CD14-positive monocyte (primary cell): ENCODE data around the gene SS18L1. TPM values are rescaled to one million over a fixed set of nuclear protein-coding genes. Genes with fewer than 3 reads are reported as not detected.
A peak's percentile ranks its signal among the peaks of the same experiment; 100 is the strongest.

Experiments used
- DNase-seq, 3 donors: peaks; one replicate each; pipeline ENCODE4 v3.0.0-alpha.2; 2011 to 2022
- H2AFZ ChIP-seq: 2 replicates; pipeline ENCODE4 v1.6.0; 2012; ENCODE audit warnings: mild to moderate bottlenecking, low read depth, low read length, inconsistent platforms; ENCODE audit not compliant: insufficient read depth, poor library complexity, severe bottlenecking
- H3K27ac ChIP-seq, 2 donors: 1 replicate in 1 of 2; 2 replicates in 1 of 2; pipeline ENCODE4 v1.5.1; 2012 to 2013; ENCODE audit warnings: low read length in 2 of 2, control low read depth in 1 of 2, inconsistent platforms in 1 of 2, low read depth in 1 of 2, mild to moderate bottlenecking in 1 of 2
- H3K27me3 ChIP-seq, 2 donors: one replicate each; pipeline versions ENCODE4 v1.6.0 to v1.6.1; 2011 to 2013; ENCODE audit warnings: low read length in 2 of 2; ENCODE audit not compliant: control insufficient read depth in 2 of 2, insufficient read depth in 2 of 2
- H3K36me3 ChIP-seq, 2 donors: replicated peaks in 1 of 2; 1 replicate in 1 of 2; 2 replicates in 1 of 2; pipeline versions ENCODE4 v1.5.1 to v1.6.1; 2012 to 2013; ENCODE audit warnings: low read length in 2 of 2, control low read depth in 1 of 2, inconsistent platforms in 1 of 2, mild to moderate bottlenecking in 1 of 2; ENCODE audit not compliant: insufficient read depth in 2 of 2, control insufficient read depth in 1 of 2
- H3K4me1 ChIP-seq, 2 donors: 1 replicate in 1 of 2; 2 replicates in 1 of 2; pipeline versions ENCODE4 v1.5.1 to v1.6.1; 2012 to 2013; ENCODE audit warnings: low read length in 2 of 2, control low read depth in 1 of 2, inconsistent platforms in 1 of 2, mild to moderate bottlenecking in 1 of 2, moderate library complexity in 1 of 2; ENCODE audit not compliant: insufficient read depth in 2 of 2, control insufficient read depth in 1 of 2
- H3K4me2 ChIP-seq: replicated peaks from 2 replicates; pipeline ENCODE3; 2012; ENCODE audit warnings: low read length, moderate library complexity, mild to moderate bottlenecking; ENCODE audit not compliant: poor library complexity, severe bottlenecking; ENCODE audit errors: extremely low read depth
- H3K4me3 ChIP-seq, 3 experiments: fragments of 200-600 bp in 1 of 3; sonication (generic) in 1 of 3; replicated peaks in 1 of 3; 1 replicate in 2 of 3; 2 replicates in 1 of 3; pipeline ENCODE4 v1.5.1; 2011 to 2013; ENCODE audit warnings: low read length in 3 of 3, mild to moderate bottlenecking in 3 of 3, control low read depth in 2 of 3, low read depth in 2 of 3, inconsistent platforms in 1 of 3, moderate library complexity in 1 of 3
- H3K79me2 ChIP-seq: 2 replicates; pipeline ENCODE4 v1.6.0; 2012; ENCODE audit warnings: mild to moderate bottlenecking, control low read depth, inconsistent platforms, low read length, moderate library complexity; ENCODE audit not compliant: insufficient read depth
- H3K9ac ChIP-seq: 2 replicates; pipeline ENCODE4 v1.6.0; 2017; ENCODE audit warnings: low read length, mild to moderate bottlenecking; ENCODE audit not compliant: insufficient read depth, poor library complexity, severe bottlenecking
- H3K9me3 ChIP-seq, 2 donors: replicated peaks in 1 of 2; 1 replicate in 1 of 2; 2 replicates in 1 of 2; pipeline versions ENCODE4 v1.5.1 to v1.6.1; 2012 to 2013; ENCODE audit warnings: low read length in 2 of 2, control low read depth in 1 of 2; ENCODE audit not compliant: control insufficient read depth in 1 of 2, insufficient read depth in 1 of 2
- H4K20me1 ChIP-seq: 2 replicates; pipeline ENCODE4 v1.6.0; 2012; ENCODE audit warnings: mild to moderate bottlenecking, low read length, control low read depth, moderate library complexity; ENCODE audit not compliant: insufficient read depth
- H3K27ac Mint-ChIP-seq, 7 donors: one replicate each; pipeline ENCODE4 v1.8.0; 2020; ENCODE audit warnings: mild to moderate bottlenecking in 7 of 7, mixed read lengths in 7 of 7, moderate library complexity in 6 of 7, inconsistent platforms in 2 of 7
- H3K27me3 Mint-ChIP-seq, 3 donors: one replicate each; pipeline ENCODE4 v1.8.0; 2021 to 2022; ENCODE audit warnings: low read depth in 3 of 3, mild to moderate bottlenecking in 3 of 3, mixed read lengths in 3 of 3, moderate library complexity in 3 of 3, inconsistent platforms in 1 of 3
- H3K36me3 Mint-ChIP-seq, 2 donors: one replicate each; pipeline ENCODE4 v1.8.0; 2020; ENCODE audit warnings: mixed read lengths in 2 of 2, inconsistent platforms in 1 of 2, mild to moderate bottlenecking in 1 of 2
- H3K4me1 Mint-ChIP-seq: one replicate; pipeline ENCODE4 v1.8.0; 2020; ENCODE audit warnings: mild to moderate bottlenecking, mixed read lengths
- H3K4me3 Mint-ChIP-seq, 2 donors: one replicate each; pipeline ENCODE4 v1.8.0; 2020; ENCODE audit warnings: mild to moderate bottlenecking in 2 of 2, mixed read lengths in 2 of 2, moderate library complexity in 1 of 2
- H3K9me3 Mint-ChIP-seq, 7 donors: one replicate each; pipeline ENCODE4 v1.8.0; 2020 to 2022; ENCODE audit warnings: mixed read lengths in 7 of 7, mild to moderate bottlenecking in 6 of 7, moderate library complexity in 6 of 7, inconsistent platforms in 2 of 7
- WGBS: methylation state at CpG from one replicate; pipeline ENCODE4 v1.1.5; 2013; ENCODE audit warnings: missing lambda C conversion rate; ENCODE audit not compliant: insufficient coverage; 5-methylcytosine and 5-hydroxymethylcytosine counted together
- intact Hi-C, 2 donors: fragments of 100-400 bp; cut with micrococcal nuclease; formaldehyde crosslinking; loops; one replicate each; pipeline versions ENCODE4 v1.15.0 to v1.15.1; 2023
- polyA plus RNA-seq, 3 donors: library from polyadenylated mRNA; depleted of rRNA in 1 of 3; unstranded in 2 of 3; stranded (reverse) in 1 of 3; fragments of 300-500 nt in 2 of 3; fragments of >200 nt in 1 of 3; fragmentation: Illumina TruSeq in 2 of 3; gene quantifications; 1 replicate in 2 of 3; 2 replicates in 1 of 3; pipeline ENCODE4 v1.2.3, GENCODE V29; 2012 to 2021
- TF ChIP-seq, protein P1 (sequence below): fragments of 200-600 bp; IDR thresholded peaks from one replicate; pipeline ENCODE4 v1.8.0; 2022; ENCODE audit warnings: antibody characterized with exemption, mild to moderate bottlenecking

SS18L1 gene
- polyA plus RNA-seq, 3 donors, result 0.75 to 16.5 (median 1.1) TPM

DNA sequence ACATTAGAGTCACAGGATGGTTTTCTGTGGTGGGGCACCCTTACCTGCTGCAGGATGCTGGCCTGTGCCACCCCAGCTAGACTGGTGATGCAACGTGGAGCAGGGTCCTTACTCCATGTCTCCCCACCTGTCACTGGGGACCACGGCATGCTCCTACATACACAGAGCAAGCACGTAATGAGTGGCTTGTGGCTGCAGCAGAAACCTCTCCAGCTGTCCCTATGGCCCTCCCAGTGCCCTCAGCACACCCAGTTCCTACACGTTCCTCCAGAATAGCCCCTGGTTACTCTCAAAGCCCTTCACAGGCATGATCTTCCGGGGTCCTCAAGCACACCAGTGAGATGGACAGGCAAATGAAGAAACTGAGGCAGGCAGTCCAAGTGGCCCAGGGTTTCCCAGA lies 24.5 kb upstream of the SS18L1 start:
- Mint-ChIP-seq H3K4me3 (no peak overlapping the region), H3K36me3 (peaks cover 1% of the 10 kb centered on the region in 2 donors), H3K4me1 (peaks cover 15% of the 10 kb centered on the region), H3K9me3 (peaks cover 0 to 26% (median 20%) of the 10 kb centered on the region in 7 donors), H3K27ac (no peak overlapping the region), H3K27me3 (peaks cover 14 to 36% (median 22%) of the 10 kb centered on the region in 3 donors)
- Histone ChIP-seq H3K79me2 (peaks cover 16% of the 10 kb centered on the region), H3K4me1 (peaks cover 17 to 23% of the 10 kb centered on the region in 2 donors), H3K36me3 (peaks cover 0 to 3% of the 10 kb centered on the region in 2 donors), H3K4me3 (no peak overlapping the region), H3K27ac (no peak overlapping the region), H3K27me3 (peaks cover 0 to 5% of the 10 kb centered on the region in 2 donors), H3K9ac (no peak overlapping the region), H2AFZ (no peak overlapping the region), H4K20me1 (peaks cover 11% of the 10 kb centered on the region), H3K9me3 (peaks cover 0 to 15% of the 10 kb centered on the region in 2 donors), H3K4me2 (no peak overlapping the region)
- 95% methylated on average over 5 of the region's 5 CpGs for WGBS
- TF ChIP-seq, protein P1, sequence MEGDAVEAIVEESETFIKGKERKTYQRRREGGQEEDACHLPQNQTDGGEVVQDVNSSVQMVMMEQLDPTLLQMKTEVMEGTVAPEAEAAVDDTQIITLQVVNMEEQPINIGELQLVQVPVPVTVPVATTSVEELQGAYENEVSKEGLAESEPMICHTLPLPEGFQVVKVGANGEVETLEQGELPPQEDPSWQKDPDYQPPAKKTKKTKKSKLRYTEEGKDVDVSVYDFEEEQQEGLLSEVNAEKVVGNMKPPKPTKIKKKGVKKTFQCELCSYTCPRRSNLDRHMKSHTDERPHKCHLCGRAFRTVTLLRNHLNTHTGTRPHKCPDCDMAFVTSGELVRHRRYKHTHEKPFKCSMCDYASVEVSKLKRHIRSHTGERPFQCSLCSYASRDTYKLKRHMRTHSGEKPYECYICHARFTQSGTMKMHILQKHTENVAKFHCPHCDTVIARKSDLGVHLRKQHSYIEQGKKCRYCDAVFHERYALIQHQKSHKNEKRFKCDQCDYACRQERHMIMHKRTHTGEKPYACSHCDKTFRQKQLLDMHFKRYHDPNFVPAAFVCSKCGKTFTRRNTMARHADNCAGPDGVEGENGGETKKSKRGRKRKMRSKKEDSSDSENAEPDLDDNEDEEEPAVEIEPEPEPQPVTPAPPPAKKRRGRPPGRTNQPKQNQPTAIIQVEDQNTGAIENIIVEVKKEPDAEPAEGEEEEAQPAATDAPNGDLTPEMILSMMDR, result no peak
- no peak for DNase-seq
- intact Hi-C loops, result no loop called here

DNA sequence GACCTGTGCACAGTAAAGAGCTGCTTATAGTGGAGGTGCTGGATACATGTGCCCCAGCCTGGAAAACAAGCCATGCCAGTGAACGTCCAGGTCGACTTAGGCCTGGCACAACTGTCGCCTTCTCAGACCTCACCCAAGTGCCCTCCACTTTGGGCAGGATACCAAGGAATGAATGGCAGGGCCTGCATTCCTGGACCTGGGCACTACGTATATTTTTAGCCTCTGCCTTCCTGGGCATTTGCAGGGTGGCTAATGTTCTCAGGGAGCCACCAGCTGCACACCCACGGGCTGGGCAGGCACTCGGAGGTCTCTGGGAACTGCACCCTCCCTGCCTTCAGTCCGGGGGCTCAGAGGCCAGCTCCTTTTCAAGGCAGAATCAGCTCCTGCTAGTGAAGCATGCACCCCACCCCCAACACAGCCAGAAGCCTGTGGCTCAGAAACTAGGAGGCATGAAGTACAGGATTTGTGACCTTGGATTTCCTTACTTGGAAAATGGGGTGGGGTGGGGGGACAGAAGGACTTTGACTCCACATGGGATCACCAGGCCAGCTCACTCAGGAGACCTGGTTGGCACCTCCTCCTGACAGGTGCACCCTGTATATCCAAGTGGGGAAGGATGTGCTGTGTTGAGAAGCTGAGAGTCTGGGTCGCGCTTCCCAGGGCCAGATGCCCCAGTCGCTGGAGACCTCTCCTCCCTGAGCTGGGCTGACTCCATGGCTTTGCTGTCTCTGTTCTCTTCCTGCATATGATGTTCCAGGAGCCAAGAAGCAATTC lies 23.8 kb upstream of the SS18L1 start:
- peaks cover 4 to 10% of the 10 kb centered on the region in 2 donors for H3K36me3 ChIP-seq
- no peak overlapping the region for H3K27ac ChIP-seq
- no peak overlapping the region for H2AFZ ChIP-seq
- peaks cover 0 to 9% of the 10 kb centered on the region in 2 donors for H3K9me3 ChIP-seq
- H3K4me3 Mint-ChIP-seq, result no peak overlapping the region
- H3K9ac ChIP-seq, result no peak overlapping the region
- DNase-seq, result no peak
- peaks cover 0 to 22% (median 14%) of the 10 kb centered on the region in 7 donors for H3K9me3 Mint-ChIP-seq
- no peak overlapping the region for H3K4me3 ChIP-seq
- H3K4me1 Mint-ChIP-seq, result peaks cover 19% of the 10 kb centered on the region
- 97% methylated on average over 8 of the region's 10 CpGs for WGBS
- intact Hi-C loops, result loop anchor here in 1 of 2 donors (1.0 to 10.0 kb wide), 4 partner anchors 53 to 185 kb away; partner anchors contain the start of genes ADRM1, MTG2 and OSBPL2
- H3K27me3 Mint-ChIP-seq, result peaks cover 9 to 33% (median 22%) of the 10 kb centered on the region in 3 donors
- peaks cover 17% of the 10 kb centered on the region for H4K20me1 ChIP-seq
- peaks cover 22% of the 10 kb centered on the region for H3K79me2 ChIP-seq
- peak overlapping the region in 1 of 7 donors; percentile 67 for H3K27ac Mint-ChIP-seq
- H3K36me3 Mint-ChIP-seq, result peaks cover 8% of the 10 kb centered on the region in 2 donors
- peaks cover 17 to 27% of the 10 kb centered on the region in 2 donors for H3K4me1 ChIP-seq
- no peak overlapping the region for H3K4me2 ChIP-seq
- TF ChIP-seq, protein P1, result no peak
- peaks cover 0 to 5% of the 10 kb centered on the region in 2 donors for H3K27me3 ChIP-seq
